GM10248 (cell line): ENCODE measurements around the gene NPHP3.

Experiments
- CTCF ChIA-PET: fragments of 300-600 bp; sonication (Branson Sonifier 250); formaldehyde crosslinking; extraction: SDS; loops from one replicate; lab custom pipeline; 2021; ENCODE audit warnings: antibody characterized with exemption; lab: Yijun Ruan, JAX
- POLR2A ChIA-PET: fragments of 350-650 bp; sonication (Branson Sonifier 250); formaldehyde crosslinking; extraction: SDS; loops from one replicate; lab custom pipeline; 2020; ENCODE audit warnings: antibody characterized with exemption; lab: Yijun Ruan, JAX
- DNase-seq: peaks from one replicate; pipeline ENCODE4 v3.0.0; 2012; ENCODE audit errors: extremely low spot score
- CTCF ChIP-seq: IDR thresholded peaks from 2 replicates; pipeline ENCODE4 v1.5.1; 2012; ENCODE audit warnings: mild to moderate bottlenecking, low read depth; ENCODE audit errors: extremely low read depth, missing control alignments, control extremely low read depth

The NPHP3 gene

GRCh38 chr3:132669256-132669777, 52.9 kb downstream of the NPHP3 start:
- POLR2A ChIA-PET, result no interaction called here
- DNase-seq, result no peak
- TF ChIP-seq CTCF, result no peak
- CTCF ChIA-PET, result interaction anchor here (1.0 to 4.2 kb wide), 4 partner anchors 11 to 133 kb away, joined by 3 to 15 read pairs (median 6); no protein-coding TSS in a partner anchor

- POLR2A ChIA-PET, result no interaction called here
- TF ChIP-seq CTCF, result no peak
- CTCF ChIA-PET, result interaction anchor here (1.1 to 3.6 kb wide), 3 partner anchors 11 to 19 kb away, joined by 3 to 11 read pairs (median 3); no protein-coding TSS in a partner anchor
- DNase-seq, result no peak
Measured at GRCh38 chr3:132665230-132665745, 56.9 kb downstream of the NPHP3 start.

- ChIA-PET CTCF (interaction anchor here (1.0 to 1.7 kb wide), 2 partner anchors 19 to 39 kb away, joined by 3 to 7 read pairs; no protein-coding TSS in a partner anchor), POLR2A (no interaction called here)
- no peak for DNase-seq
- no peak for TF ChIP-seq CTCF
Measured at GRCh38 chr3:132662212-132662611, 60.0 kb downstream of the NPHP3 start.

- TF ChIP-seq CTCF, result no peak
- ChIA-PET POLR2A (no interaction called here), CTCF (interaction anchor here (0.9 to 1.7 kb wide), 5 partner anchors 18 to 125 kb away, joined by 3 to 7 read pairs (median 3); no protein-coding TSS in a partner anchor)
- no peak for DNase-seq
Measured at GRCh38 chr3:132661101-132661500, 61.1 kb downstream of the NPHP3 start.

GRCh38 chr3:132660811-132661070, 61.5 kb downstream of the NPHP3 start:
- DNase-seq, result no peak
- TF ChIP-seq CTCF, result no peak
- CTCF ChIA-PET, result interaction anchor here (0.9 to 1.9 kb wide), 5 partner anchors 18 to 125 kb away, joined by 3 to 7 read pairs (median 4); no protein-coding TSS in a partner anchor
- POLR2A ChIA-PET, result no interaction called here

GRCh38 chr3:132660052-132660810, 62.0 kb downstream of the NPHP3 start, which contains the start of gene UBA5:
Gene UBA5 (plus strand): TSS chr3:132660329. CDS start chr3:132660538, 209 bp downstream.
- CTCF ChIA-PET, result interaction anchor here (0.8 to 1.9 kb wide), 10 partner anchors 12 to 210 kb away, joined by 3 to 7 read pairs (median 4); no protein-coding TSS in a partner anchor
- POLR2A ChIA-PET, result no interaction called here
- no peak for TF ChIP-seq CTCF
- DNase-seq, result peak; percentile 83
